GM19043 (cell line): ENCODE results near the gene PLSCR4.
A peak's percentile ranks its signal among the peaks of the same experiment; 100 is the strongest.

Source experiments
- ATAC-seq: cut with Tn5 transposase; IDR thresholded peaks from one replicate; pipeline ENCODE4 v1.9.1; 2021; ENCODE audit warnings: low read depth; ENCODE audit not compliant: unreplicated experiment

PLSCR4 gene

GRCh38 chr3:146164071-146164470, 86.8 kb downstream of the PLSCR4 start:
- no peak for ATAC-seq

DNA sequence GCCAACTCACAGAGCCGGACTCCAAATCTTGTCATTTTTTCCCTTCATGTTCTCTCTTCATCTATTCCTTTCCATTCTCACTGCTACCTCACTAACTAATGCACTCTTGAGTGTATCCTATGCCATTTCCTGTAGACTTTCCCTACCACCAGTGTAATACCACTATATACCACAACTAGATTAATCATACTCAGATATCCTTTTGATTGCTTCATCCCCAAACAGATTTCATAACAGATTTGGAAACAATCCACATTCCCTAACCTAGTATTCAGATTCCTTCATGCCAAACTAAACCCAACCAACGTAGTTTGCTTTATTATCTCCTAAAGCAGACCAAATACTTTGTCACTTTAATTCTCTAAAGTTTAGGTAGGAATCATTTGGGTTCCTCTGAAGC, 87.3 kb downstream of the PLSCR4 start:
- no peak for ATAC-seq

DNA sequence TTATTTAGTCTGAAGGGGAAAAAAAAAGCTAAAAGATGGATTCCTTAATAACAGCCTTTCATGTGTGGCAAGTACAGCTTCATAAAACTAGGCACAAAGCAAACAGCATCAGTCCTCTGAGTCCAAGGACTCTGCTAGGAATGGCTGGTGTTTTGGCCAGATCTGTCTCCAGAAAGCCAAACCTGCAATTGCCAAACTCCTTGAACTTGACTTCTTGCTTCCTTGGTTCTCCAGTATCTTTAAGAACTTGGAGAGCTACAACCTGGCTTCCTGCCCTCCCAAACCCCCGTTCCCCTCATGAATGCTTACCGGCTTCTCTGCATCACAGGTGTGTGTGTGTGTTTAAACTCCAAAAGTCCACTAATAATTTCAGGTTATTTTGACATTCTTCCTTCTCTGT, 88.3 kb downstream of the PLSCR4 start:
- ATAC-seq: no peak

- no peak for ATAC-seq
These were observed 89.3 kb downstream of the PLSCR4 start for GRCh38 chr3:146161663-146162002.

GRCh38 chr3:146160964-146161662, 89.8 kb downstream of the PLSCR4 start, which contains the start of gene PLOD2:
Gene PLOD2, minus strand, starts transcription at chr3:146161184. Its CDS starts 195 bp downstream, at chr3:146160989.
- ATAC-seq: peak; percentile 44

DNA sequence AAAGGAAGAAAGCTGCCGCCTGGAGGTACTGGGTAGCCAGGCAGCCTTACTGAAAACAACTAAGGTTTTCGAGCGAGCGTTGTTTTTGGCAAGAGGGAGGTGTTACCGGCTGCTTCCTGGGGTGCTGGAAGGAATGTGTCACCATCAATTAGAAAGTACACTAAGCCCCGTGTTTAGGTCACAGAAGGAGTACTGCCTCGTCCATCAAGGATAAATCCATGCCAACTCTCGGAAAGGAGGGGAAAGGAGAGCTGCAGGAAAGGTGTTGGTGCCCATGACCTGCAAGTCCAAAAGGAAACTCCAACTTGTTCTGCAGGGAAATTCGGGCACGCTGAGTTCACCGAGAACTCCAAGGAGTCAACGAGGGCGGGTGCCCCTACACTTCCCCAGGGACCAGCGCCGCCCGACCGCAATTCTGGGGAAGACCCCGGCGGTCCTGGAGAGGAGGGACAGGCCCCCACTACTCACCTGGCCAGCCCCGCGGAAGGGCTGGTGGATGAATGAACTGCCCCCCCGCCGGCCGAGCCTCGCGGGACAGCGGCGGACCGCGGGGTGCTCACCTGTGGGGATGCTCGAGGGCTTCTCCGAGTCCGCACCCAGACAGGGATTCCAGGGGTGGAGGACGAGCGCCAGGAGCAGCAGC, 90.5 kb downstream of the PLSCR4 start:
- ATAC-seq: no peak

DNA sequence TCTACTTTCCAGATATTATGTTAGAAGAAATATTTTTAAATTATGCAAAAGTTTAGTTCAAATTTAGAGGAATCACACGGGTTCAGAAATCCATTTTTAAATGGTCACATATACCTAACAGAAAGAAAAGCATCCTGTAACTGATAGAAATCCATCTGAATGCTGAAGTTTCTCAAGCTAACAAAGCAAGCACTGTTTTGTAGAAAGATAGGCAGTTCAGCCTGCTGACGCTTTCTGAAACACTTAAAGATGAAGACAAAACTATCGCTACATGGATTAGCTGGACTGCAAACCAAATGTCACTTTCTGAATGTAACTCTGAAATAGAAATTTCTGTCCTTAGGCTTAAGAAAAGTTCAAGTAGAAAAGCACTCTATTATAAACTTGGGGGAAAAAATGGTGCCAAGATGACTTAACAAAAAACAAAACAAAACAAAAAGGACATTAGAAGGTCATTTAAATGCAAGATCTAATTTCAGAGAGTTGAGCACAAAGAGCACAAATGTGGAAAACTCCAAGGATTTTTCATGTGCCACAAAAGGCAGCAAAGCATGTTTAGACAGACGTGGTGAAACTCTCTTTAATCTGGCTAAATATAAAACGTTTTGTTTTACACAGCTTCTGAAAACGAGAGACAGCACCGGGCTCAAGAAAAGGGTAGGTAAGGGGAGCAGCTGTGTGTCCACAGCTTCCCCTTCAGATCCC, 91.1 kb downstream of the PLSCR4 start:
- no peak for ATAC-seq

DNA sequence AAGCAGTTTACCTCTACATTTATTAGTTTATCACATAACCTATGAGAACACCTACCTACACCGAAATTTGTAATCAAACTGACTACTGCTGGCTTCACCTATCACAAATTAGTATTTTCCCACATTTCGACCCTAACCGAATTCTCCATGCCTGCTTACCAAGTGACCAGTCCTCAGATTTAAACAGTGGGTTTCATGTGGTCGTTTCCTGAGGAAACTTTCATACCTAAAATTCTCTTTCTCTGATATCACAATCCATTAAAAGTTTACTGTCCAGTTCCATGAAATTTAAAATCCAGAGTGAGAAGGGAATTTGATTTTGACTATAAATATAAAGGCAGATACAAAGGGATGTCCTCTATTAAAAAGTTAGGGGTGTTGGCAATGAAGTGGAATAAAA, 91.9 kb downstream of the PLSCR4 start:
- ATAC-seq: no peak

DNA sequence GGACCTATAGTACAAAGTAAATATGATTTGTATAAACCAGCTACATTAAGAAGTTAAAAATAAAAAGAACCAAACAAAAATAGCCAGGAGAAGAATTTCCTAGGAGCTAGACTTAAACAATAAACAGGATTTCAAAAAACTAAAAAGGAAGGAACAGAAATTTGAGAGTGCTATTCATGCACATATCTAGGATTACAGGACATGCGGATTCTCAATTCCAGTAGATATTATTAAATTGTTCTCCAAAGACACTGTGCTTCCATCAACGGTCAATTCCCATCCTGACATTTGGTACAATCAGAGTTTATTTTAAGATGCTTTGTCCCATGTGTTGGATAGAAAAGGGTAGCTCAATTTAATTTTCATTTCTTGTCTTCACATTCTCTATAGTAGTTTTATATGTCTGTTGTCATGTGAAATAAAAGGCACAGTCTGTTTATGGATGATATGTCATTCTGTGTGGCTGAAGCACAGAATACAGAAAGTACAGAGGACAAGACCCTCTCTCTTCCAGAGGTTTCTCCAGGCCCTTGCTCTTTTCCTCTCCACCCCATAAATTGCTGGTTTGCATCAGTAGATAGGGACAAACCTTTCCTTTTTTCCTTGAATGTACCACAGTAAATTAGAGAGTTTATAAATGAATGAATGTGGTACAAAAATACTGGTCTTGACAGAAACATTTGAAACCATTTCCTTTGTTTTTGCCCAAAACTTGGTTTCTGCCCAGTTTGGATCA, 93.4 kb downstream of the PLSCR4 start:
- no peak for ATAC-seq

DNA sequence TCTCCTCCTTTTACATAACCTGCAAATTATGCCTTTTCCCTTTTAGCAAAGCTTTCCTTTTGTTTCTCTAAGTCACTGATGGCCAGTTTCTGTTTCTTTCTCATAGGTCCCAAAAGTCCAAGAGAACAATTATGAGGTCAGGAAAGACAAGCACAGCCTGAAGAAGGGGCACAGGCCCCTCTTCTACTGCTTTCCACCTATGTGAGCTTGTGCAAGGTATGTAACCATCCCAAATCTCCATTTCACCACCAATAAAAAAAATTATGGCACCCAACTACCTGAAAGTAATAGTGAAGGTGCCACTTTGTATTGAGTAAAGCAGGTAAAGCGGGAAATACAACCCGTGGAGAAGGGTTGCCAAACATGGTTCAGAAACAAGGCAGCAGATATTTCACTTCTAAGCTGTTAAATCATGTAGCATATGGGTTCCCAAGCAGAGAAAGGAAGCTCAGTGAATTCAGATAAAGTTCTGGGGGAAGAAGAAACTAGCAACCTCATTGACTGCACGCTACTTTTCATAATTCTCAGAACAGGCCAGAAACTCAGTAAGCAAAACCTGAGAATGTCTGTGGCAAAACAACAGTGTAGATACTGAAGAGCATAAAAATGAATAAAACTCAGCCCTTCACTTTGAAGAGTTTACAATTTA, 94.1 kb downstream of the PLSCR4 start:
- ATAC-seq: no peak

- ATAC-seq: no peak
These were observed 94.8 kb downstream of the PLSCR4 start for GRCh38 chr3:146156095-146156494.

DNA sequence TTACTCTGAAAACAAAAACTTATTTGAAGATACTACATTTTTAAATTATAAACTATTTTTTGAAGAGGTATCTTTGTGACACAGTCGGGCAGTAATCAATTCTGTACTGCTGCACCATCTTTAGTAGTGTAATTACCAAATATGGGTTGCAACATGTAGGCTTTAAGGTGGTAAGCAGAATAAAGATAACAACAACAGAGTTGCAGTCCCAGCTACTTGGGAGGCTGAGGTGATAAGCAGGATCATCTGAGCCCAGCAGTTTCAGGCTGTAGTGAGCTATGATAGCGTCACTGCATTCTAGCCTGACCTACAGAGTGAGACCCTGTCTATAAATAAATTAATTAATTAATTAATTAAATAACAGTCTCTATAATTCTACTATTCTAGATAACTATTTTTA, 95.9 kb downstream of the PLSCR4 start:
- no peak for ATAC-seq

DNA sequence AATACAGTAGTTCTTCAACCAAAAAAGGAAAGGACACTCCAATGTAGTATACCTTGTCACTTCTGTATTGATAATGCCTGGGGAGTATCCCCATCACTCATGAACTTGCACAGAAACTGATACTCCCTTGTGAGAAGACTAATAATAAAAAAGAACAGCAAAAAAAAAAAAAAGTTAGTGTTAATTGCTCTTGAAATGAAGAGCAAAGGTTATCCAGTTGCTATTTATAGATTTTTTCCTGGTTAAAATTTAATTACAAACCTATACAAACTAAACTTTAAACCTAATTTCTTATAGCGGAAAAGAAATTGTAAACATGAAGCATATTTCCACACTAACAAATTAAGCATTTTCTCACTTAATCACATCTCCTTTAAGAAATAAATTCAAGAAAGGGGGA, 96.6 kb downstream of the PLSCR4 start:
- ATAC-seq: no peak

DNA sequence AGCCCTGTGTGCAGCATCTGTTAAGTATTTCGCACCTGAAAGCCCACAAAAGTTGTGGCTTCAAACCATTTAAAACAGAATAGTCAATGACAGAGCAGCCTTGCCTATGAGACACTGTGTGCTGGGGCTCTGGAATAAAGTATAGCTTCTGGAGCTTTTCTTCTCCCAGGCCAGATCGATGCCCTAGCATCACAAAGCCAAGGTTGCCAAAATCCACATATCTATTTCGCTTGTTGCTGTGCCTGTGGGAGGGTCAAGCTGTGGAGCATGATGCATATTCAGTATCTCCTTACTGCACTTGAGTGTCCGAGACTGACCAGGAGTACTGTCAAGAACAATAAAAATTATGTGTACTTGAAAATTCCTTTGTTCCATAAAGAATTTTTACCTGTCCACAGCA, 97.5 kb downstream of the PLSCR4 start:
- no peak for ATAC-seq

DNA sequence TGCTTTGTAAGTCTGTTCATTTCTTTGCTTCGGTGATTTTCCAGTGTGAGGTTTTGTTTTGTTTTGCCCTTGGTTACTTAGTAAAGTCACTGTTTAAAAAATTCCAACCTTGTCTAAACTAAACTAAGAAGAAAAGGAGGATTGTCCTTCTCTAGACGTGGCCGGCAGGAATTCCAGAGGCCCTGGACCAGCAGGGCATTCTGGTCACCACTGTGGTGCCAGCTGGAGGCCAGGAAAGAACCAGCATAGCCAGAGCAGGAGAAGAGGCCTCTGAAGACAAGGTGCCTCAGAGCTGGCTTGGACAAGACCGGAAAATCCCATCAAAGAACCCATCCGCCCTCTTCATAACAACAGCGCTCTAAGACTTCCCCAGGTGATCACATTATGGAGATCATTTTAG, 98.1 kb downstream of the PLSCR4 start:
- no peak for ATAC-seq

DNA sequence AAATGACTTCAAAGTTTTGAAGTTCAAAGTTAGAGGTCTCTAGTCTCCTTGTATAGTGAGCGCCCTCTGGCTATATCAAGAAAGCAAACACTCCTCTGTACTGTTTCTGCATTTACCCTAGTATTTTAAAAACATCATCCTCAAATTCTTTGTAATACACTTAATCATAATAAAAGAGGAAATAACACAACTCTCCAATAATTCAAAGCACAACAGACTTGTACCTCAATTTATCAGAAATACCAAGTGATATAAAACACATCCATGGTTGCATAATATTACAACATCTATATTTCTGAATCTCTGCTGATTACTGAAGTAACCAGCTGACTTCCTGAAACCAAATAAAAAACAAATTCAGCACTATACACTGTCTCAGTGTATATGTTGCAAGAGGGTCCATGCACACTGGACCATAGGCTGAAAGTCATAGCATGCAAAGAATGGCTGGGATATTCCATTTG, 102.4 kb downstream of the PLSCR4 start:
- no peak for ATAC-seq

DNA sequence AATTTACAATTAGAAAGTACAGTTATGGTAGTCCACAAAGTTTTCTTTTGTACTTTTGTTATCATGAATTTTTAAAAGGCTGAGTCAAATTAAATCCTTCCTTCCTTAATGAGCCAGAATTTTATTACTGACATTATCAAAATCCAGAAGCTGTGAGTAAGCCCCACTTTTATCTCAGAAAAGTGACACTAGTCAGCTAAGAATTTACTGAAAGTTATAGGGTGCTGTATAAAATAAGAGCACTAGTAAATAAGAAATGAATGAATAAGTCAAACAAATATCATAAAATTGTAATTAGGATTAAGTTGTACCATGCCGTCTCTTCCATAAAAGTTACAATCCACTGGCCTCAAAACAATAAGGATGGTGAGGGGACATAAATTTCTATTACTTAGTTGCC, 105.3 kb downstream of the PLSCR4 start:
- ATAC-seq: no peak

DNA sequence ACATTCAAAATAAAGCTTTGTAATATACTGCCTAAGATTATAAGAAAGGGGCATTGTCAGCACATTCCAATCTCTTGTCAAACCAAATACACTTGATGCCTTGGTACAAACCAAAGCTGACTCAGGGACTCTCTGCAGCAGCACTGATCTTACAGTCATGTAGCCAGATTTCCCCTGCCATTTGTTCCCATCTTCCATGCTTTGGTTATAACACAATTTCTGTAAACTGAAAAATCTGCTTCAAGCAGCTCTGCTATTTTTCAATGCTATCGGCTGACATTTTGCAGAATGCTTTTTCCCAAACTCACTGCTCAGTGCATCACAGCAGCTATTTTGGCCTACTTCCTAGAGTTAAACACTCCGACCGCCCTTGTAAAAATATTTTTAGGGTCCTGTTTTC, 108.1 kb downstream of the PLSCR4 start:
- ATAC-seq: no peak
